Upper lobe of left lung (tissue), 6 donors: ENCODE data around the gene NCS1. TPM values are rescaled to one million over a fixed set of nuclear protein-coding genes. Genes with fewer than 3 reads are reported as not detected.

Experiments
- ATAC-seq, 2 donors: fragments of 200-7000 bp; cut with Tn5 transposase; one replicate each; pipeline ENCODE4 v1.9.1; 2022; ENCODE audit warnings: mild to moderate bottlenecking in 2 of 2, moderate library complexity in 2 of 2; ENCODE audit not compliant: low FRiP score in 2 of 2
- DNase-seq, 2 donors: peaks; one replicate each; pipeline ENCODE4 v3.0.0-alpha.2; 2019 to 2020
- H3K27ac ChIP-seq, 4 donors: fragments of 200-600 bp; sonication (generic); one replicate each; pipeline ENCODE4 v1.5.1; 2016 to 2019
- H3K27me3 ChIP-seq, 4 donors: fragments of 200-600 bp; sonication (generic); one replicate each; pipeline ENCODE4 v1.5.1; 2017 to 2019
- H3K36me3 ChIP-seq, 4 donors: fragments of 200-600 bp; sonication (generic); one replicate each; pipeline ENCODE4 v1.5.1; 2016 to 2019
- H3K4me1 ChIP-seq, 4 donors: fragments of 200-600 bp; sonication (generic); one replicate each; pipeline ENCODE4 v1.5.1; 2018 to 2019
- H3K4me3 ChIP-seq, 4 donors: fragments of 200-600 bp; sonication (generic); one replicate each; pipeline ENCODE4 v1.5.1; 2017 to 2019; ENCODE audit warnings: mild to moderate bottlenecking in 2 of 4, moderate library complexity in 1 of 4
- H3K9me3 ChIP-seq, 4 donors: fragments of 200-600 bp; sonication (generic); one replicate each; pipeline ENCODE4 v1.5.1; 2018 to 2019
- CTCF ChIP-seq, 6 experiments: fragments of 450-650 bp in 4 of 6; fragments of 200-600 bp in 2 of 6; sonication (generic) in 2 of 6; IDR thresholded peaks; one replicate each; pipeline ENCODE4 v1.5.1; 2016 to 2019; ENCODE audit warnings: antibody characterized with exemption in 6 of 6
- EP300 ChIP-seq, 4 donors: sonication (generic); formaldehyde crosslinking; IDR thresholded peaks; one replicate each; pipeline ENCODE4 v1.5.1; 2017; ENCODE audit warnings: antibody characterized with exemption in 4 of 4, control low read depth in 2 of 4
- POLR2A ChIP-seq, 4 donors: fragments of 450-650 bp; IDR thresholded peaks; one replicate each; pipeline ENCODE4 v1.5.1; 2016 to 2017; ENCODE audit warnings: antibody characterized with exemption in 4 of 4, mild to moderate bottlenecking in 2 of 4
- POLR2AphosphoS5 ChIP-seq, 2 donors: sonication (generic); formaldehyde crosslinking; IDR thresholded peaks; one replicate each; pipeline ENCODE4 v1.5.1; 2017; ENCODE audit warnings: antibody characterized with exemption in 2 of 2
- WGBS, 2 donors: methylation state at CpG; one replicate each; pipeline ENCODE4 v1.1.5; 2017 to 2018; 5-methylcytosine and 5-hydroxymethylcytosine counted together
- total RNA-seq, 6 donors: library from RNA; depleted of rRNA in 4 of 6; stranded (reverse); fragments of >200 nt in 4 of 6; gene quantifications; one replicate each; pipeline versions ENCODE4 v1.1.0 to v1.2.1, GENCODE V29; 2016 to 2021
- donor health status: DM: no; HTN: no; CAD: no; lungs with moderate emphysema.
- donor health status: DM: no; HTN: yes; CAD: no; lungs with severe emphysema.

The NCS1 gene
- total RNA-seq, 6 donors from 2014 or later: 2.7 to 10.0 (median 3.9) TPM

- no peak overlapping the region for H3K27ac ChIP-seq
- 81 to 84% methylated on average over 8 of the region's 8 CpGs for WGBS, 2 donors
Observed at GRCh38 chr9:130201974-130202373, 29.8 kb downstream of the NCS1 start.

GRCh38 chr9:130204341-130204740, 32.1 kb downstream of the NCS1 start:
- Histone ChIP-seq H3K9me3 (no peaks in the 10 kb centered on the region), H3K27me3 (no peaks in the 10 kb centered on the region), H3K4me1 (no peaks in the 10 kb centered on the region), H3K4me3 (no peak overlapping the region), H3K27ac (no peak overlapping the region), H3K36me3 (no peaks in the 10 kb centered on the region)
- TF ChIP-seq EP300 (IDR thresholded peaks at IDR 0.05) (no peak), CTCF (IDR thresholded peaks at IDR 0.05) (no peak), POLR2A (IDR thresholded peaks at IDR 0.05) (no peak), POLR2AphosphoS5 (IDR thresholded peaks at IDR 0.05) (no peak)
- no peak for ATAC-seq
- WGBS, 2 donors: 92 to 97% methylated on average over 5 of the region's 5 CpGs
- no peak for DNase-seq

More at GRCh38 chr9:130201974-130202373, 29.8 kb downstream of the NCS1 start:
- Histone ChIP-seq H3K4me3 (no peak overlapping the region), H3K4me1 (no peaks in the 10 kb centered on the region), H3K9me3 (no peaks in the 10 kb centered on the region), H3K36me3 (no peaks in the 10 kb centered on the region), H3K27me3 (no peaks in the 10 kb centered on the region)
- no peak for TF ChIP-seq EP300 (IDR thresholded peaks at IDR 0.05)
- TF ChIP-seq POLR2A (IDR thresholded peaks at IDR 0.05): no peak
- no peak for TF ChIP-seq CTCF (IDR thresholded peaks at IDR 0.05)
- TF ChIP-seq POLR2AphosphoS5 (IDR thresholded peaks at IDR 0.05): no peak
- DNase-seq (no peak), ATAC-seq (no peak)

- Histone ChIP-seq H3K4me3 (no peak overlapping the region), H3K9me3 (no peaks in the 10 kb centered on the region), H3K4me1 (no peaks in the 10 kb centered on the region), H3K27me3 (no peaks in the 10 kb centered on the region), H3K27ac (no peak overlapping the region), H3K36me3 (no peaks in the 10 kb centered on the region)
- no peak for DNase-seq
- WGBS, 2 donors: 82 to 85% methylated on average over 12 of the region's 12 CpGs
- TF ChIP-seq POLR2A (IDR thresholded peaks at IDR 0.05) (no peak), POLR2AphosphoS5 (IDR thresholded peaks at IDR 0.05) (no peak), CTCF (IDR thresholded peaks at IDR 0.05) (no peak), EP300 (IDR thresholded peaks at IDR 0.05) (no peak)
- no peak for ATAC-seq
Observed at GRCh38 chr9:130204959-130205358, 32.8 kb downstream of the NCS1 start.

GRCh38 chr9:130205912-130206311, 33.7 kb downstream of the NCS1 start:
- H3K9me3 ChIP-seq: no peaks in the 10 kb centered on the region
- DNase-seq (no peak), ATAC-seq (no peak)
- H3K36me3 ChIP-seq: no peaks in the 10 kb centered on the region
- H3K4me3 ChIP-seq: no peak overlapping the region
- 91 to 93% methylated on average over 5 of the region's 5 CpGs for WGBS, 2 donors
- H3K27me3 ChIP-seq: no peaks in the 10 kb centered on the region
- H3K4me1 ChIP-seq: no peaks in the 10 kb centered on the region
- H3K27ac ChIP-seq: no peak overlapping the region
- no peak for TF ChIP-seq EP300 (IDR thresholded peaks at IDR 0.05)
- TF ChIP-seq POLR2A (IDR thresholded peaks at IDR 0.05): no peak
- no peak for TF ChIP-seq CTCF (IDR thresholded peaks at IDR 0.05)
- no peak for TF ChIP-seq POLR2AphosphoS5 (IDR thresholded peaks at IDR 0.05)

- ATAC-seq: no peak
- WGBS, 2 donors: 88 to 89% methylated on average over 11 to 16 of the region's 16 CpGs
- H3K27me3 ChIP-seq: no peaks in the 10 kb centered on the region
- no peaks in the 10 kb centered on the region for H3K4me1 ChIP-seq
- no peak overlapping the region for H3K27ac ChIP-seq
- no peaks in the 10 kb centered on the region for H3K9me3 ChIP-seq
- H3K4me3 ChIP-seq: no peak overlapping the region
- DNase-seq: no peak
- no peaks in the 10 kb centered on the region for H3K36me3 ChIP-seq
- TF ChIP-seq EP300 (IDR thresholded peaks at IDR 0.05): no peak
Observed at GRCh38 chr9:130206579-130206978, 34.4 kb downstream of the NCS1 start.
